Measurements from ENCODE around the gene MTCL1. TPM values are rescaled to one million over a fixed set of nuclear protein-coding genes. Genes with fewer than 3 reads are reported as not detected.

Gene MTCL1
- total RNA-seq, 6 experiments from 2014 or later: 1.4 to 7.4 (median 3.6) TPM

DNA sequence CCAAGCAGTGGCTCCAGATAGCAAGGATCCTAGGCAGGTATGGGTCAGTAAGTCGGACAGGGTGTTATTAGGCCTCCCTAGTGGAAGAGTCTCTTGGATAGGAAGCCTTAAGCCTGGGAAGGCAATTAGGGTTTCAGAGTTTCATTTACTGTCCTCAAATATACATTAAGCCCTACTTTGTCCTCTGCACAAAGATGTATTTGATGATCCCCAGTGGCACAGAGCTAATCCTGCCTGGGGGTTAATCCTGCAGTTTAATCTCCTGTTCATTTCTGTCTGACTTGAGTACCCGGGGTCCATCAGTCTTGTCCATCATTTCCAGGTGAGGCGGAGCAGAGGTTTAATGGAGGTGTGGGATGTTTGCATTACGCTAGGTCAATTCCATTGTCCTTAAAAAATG is 62.0 kb downstream of the MTCL1 start:
- H3K27ac ChIP-seq: no peak overlapping the region
- intact Hi-C loops (cut with DNase I): no loop called here
- no peak for ATAC-seq
- H3K4me1 ChIP-seq: no peaks in the 10 kb centered on the region
- whole genome bisulfite sequencing (ENCODE audit: insufficient coverage, low coverage, low lambda C conversion rate, missing lambda C conversion rate): 93% methylated on average over 4 of the region's 4 CpGs
- no peaks in the 10 kb centered on the region for H3K36me3 ChIP-seq
- no peak overlapping the region for H3K4me3 ChIP-seq
- TF ChIP-seq, protein P1, sequence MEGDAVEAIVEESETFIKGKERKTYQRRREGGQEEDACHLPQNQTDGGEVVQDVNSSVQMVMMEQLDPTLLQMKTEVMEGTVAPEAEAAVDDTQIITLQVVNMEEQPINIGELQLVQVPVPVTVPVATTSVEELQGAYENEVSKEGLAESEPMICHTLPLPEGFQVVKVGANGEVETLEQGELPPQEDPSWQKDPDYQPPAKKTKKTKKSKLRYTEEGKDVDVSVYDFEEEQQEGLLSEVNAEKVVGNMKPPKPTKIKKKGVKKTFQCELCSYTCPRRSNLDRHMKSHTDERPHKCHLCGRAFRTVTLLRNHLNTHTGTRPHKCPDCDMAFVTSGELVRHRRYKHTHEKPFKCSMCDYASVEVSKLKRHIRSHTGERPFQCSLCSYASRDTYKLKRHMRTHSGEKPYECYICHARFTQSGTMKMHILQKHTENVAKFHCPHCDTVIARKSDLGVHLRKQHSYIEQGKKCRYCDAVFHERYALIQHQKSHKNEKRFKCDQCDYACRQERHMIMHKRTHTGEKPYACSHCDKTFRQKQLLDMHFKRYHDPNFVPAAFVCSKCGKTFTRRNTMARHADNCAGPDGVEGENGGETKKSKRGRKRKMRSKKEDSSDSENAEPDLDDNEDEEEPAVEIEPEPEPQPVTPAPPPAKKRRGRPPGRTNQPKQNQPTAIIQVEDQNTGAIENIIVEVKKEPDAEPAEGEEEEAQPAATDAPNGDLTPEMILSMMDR (IDR thresholded peaks at IDR 0.05): no peak
- TF ChIP-seq POLR2A (IDR thresholded peaks at IDR 0.05): no peak
- H3K27me3 ChIP-seq: no peaks in the 10 kb centered on the region
- no peaks in the 10 kb centered on the region for H3K9me3 ChIP-seq
- DNase-seq: no peak

DNA sequence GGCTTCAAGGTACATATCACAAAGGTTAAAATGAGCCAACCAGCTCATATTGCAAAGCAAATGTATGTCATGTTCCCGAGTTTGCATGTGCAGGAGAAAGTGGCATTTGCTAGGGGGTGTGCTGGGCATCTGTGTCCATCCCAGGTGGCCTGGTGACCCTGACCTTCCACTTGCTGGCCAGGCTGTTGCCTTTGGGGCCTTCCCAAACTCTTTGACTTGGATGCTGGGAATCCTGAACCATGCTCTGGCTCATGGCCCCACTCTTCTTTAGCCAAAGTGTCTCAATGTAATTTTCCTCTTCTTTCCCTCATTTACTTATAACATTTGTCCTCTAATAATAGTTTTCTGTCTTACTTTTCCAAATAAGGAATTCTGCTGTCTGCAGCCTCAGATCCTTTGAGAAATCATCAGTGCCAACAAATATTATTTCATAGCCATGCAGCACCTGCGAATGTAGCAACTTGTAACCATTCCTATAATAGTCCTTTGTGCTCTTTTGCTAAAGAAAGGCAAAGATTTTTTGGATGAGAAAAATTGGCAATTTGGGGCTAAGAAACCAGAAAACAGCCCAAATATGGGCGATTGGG is 64.2 kb downstream of the MTCL1 start:
- WGBS (ENCODE audit: insufficient coverage, low coverage, low lambda C conversion rate, missing lambda C conversion rate): 78% methylated on average over 2 of the region's 3 CpGs
- intact Hi-C loops (cut with DNase I): no loop called here

DNA sequence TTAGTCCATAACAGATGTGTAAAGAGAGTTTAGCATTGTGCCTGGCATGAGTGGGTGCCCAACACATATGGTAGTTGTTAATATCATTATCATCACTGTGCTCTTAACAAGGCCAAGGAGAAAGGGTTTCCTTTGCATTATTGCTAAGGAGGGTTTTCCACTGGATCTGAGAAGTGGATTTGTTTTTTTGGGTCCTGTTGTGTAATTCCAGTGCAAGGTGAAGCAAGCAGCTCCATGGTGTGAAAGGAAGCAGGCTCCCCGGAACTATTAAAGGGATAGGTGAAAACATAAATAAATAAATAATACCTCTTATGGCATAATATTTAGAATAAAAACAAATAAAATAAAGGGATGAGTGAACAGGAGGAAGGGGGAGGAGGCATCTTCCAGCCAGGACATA is 65.3 kb downstream of the MTCL1 start:
- TF ChIP-seq, protein P1 (IDR thresholded peaks at IDR 0.05): no peak
- TF ChIP-seq POLR2A (IDR thresholded peaks at IDR 0.05): no peak
- no peak for DNase-seq
- no peaks in the 10 kb centered on the region for H3K9me3 ChIP-seq
- no peaks in the 10 kb centered on the region for H3K36me3 ChIP-seq
- no peak for ATAC-seq
- WGBS (ENCODE audit: insufficient coverage, low coverage, low lambda C conversion rate, missing lambda C conversion rate): 40% methylated on average over 1 of the region's 1 CpG
- no peaks in the 10 kb centered on the region for H3K27me3 ChIP-seq
- intact Hi-C loops (cut with DNase I): no loop called here
- no peak overlapping the region for H3K27ac ChIP-seq
- H3K4me3 ChIP-seq: no peak overlapping the region
- no peaks in the 10 kb centered on the region for H3K4me1 ChIP-seq

More for the DNA sequence above, 64.2 kb downstream of the MTCL1 start:
- Histone ChIP-seq H3K4me1 (no peaks in the 10 kb centered on the region), H3K27me3 (no peaks in the 10 kb centered on the region), H3K27ac (no peak overlapping the region), H3K4me3 (no peak overlapping the region), H3K36me3 (no peaks in the 10 kb centered on the region), H3K9me3 (no peaks in the 10 kb centered on the region)
- ATAC-seq (no peak), DNase-seq (no peak)
- TF ChIP-seq, protein P1 (IDR thresholded peaks at IDR 0.05): no peak
- TF ChIP-seq POLR2A (IDR thresholded peaks at IDR 0.05): no peak

DNA sequence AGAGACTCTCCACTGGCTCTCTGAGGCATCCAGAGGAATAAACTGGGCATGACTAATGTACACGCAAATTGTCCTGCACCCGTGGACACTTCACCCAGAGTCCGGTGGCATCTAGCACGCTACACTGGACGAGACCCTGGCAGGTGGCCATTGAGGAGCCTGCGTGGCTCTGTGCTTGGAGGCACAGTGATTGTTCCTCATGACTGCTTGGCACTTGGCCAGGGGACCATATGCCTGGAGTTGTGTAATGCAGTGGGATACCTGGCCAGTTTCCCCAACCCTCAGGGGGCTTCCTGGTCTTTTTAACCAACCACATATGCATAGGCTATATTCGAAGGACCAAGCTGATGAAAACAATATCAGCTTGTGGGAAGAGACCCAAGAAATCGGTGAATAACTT is 66.6 kb downstream of the MTCL1 start:
- no peak for TF ChIP-seq POLR2A (IDR thresholded peaks at IDR 0.05)
- TF ChIP-seq, protein P1 (IDR thresholded peaks at IDR 0.05): no peak
- Histone ChIP-seq H3K27ac (no peak overlapping the region), H3K36me3 (no peaks in the 10 kb centered on the region), H3K27me3 (no peaks in the 10 kb centered on the region), H3K4me1 (no peaks in the 10 kb centered on the region), H3K4me3 (no peak overlapping the region), H3K9me3 (no peaks in the 10 kb centered on the region)
- DNase-seq (no peak), ATAC-seq (no peak)
- whole genome bisulfite sequencing (ENCODE audit: insufficient coverage, low coverage, low lambda C conversion rate, missing lambda C conversion rate): 77% methylated on average over 6 of the region's 8 CpGs
- intact Hi-C loops (cut with DNase I): no loop called here

DNA sequence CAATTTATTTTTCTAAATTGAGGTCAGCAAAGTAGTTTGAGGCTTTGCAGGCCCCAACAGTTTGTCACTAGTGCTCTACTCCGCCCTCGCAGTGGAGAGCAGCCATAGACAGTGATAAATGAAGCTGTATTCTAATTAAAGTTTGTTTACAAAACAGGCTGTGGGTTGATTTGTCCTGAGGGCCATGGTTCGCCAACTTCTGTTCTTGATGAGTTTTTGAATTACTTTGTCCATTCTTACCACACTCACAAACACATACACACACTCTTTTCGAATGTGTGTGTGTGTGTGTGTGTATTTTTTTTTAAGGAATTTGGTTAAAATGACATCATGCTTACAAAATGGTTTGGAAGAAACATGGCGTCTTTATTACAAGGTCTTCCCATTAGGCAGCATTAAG is 68.6 kb downstream of the MTCL1 start:
- DNase-seq (no peak), ATAC-seq (no peak)
- H3K27ac ChIP-seq: no peak overlapping the region
- no peak overlapping the region for H3K4me3 ChIP-seq
- 77% methylated on average over 3 of the region's 5 CpGs for WGBS (ENCODE audit: insufficient coverage, low coverage, low lambda C conversion rate, missing lambda C conversion rate)
- TF ChIP-seq, protein P1 (IDR thresholded peaks at IDR 0.05): no peak
- no peak for TF ChIP-seq POLR2A (IDR thresholded peaks at IDR 0.05)
- intact Hi-C loops (cut with DNase I): no loop called here
- no peaks in the 10 kb centered on the region for H3K36me3 ChIP-seq
- H3K9me3 ChIP-seq: no peaks in the 10 kb centered on the region
- H3K4me1 ChIP-seq: no peaks in the 10 kb centered on the region
- H3K27me3 ChIP-seq: no peaks in the 10 kb centered on the region

All from right lobe of liver (tissue), 6 donors.